Mammary epithelial cell (primary cell): Measurements from ENCODE around the gene KCTD15.
"Not testable (repeated sequence)": the region's sequence is repeated elsewhere in the genome, so short reads cannot be mapped to it uniquely, and the experiment has no call there.

Experiments
- EZH2 ChIP-seq: IDR thresholded peaks from 2 replicates; pipeline ENCODE4 v1.6.1; 2012; ENCODE audit warnings: low read length, inconsistent platforms, borderline replicate concordance
- TF ChIP-seq, protein P1 (sequence below), 2 donors: IDR thresholded peaks in 1 of 2; conservative IDR thresholded peaks in 1 of 2; 2 replicates each; pipeline ENCODE4 v1.5.1; 2011 to 2012; ENCODE audit warnings: inconsistent platforms in 2 of 2, low read length in 2 of 2, mild to moderate bottlenecking in 2 of 2, control low read depth in 1 of 2, low read depth in 1 of 2; ENCODE audit not compliant: insufficient read depth in 1 of 2; ENCODE audit errors: extremely low read depth in 1 of 2

GRCh38 chr19:33819078-33819477 lies 22.4 kb downstream of the KCTD15 start:
- TF ChIP-seq, protein P1, sequence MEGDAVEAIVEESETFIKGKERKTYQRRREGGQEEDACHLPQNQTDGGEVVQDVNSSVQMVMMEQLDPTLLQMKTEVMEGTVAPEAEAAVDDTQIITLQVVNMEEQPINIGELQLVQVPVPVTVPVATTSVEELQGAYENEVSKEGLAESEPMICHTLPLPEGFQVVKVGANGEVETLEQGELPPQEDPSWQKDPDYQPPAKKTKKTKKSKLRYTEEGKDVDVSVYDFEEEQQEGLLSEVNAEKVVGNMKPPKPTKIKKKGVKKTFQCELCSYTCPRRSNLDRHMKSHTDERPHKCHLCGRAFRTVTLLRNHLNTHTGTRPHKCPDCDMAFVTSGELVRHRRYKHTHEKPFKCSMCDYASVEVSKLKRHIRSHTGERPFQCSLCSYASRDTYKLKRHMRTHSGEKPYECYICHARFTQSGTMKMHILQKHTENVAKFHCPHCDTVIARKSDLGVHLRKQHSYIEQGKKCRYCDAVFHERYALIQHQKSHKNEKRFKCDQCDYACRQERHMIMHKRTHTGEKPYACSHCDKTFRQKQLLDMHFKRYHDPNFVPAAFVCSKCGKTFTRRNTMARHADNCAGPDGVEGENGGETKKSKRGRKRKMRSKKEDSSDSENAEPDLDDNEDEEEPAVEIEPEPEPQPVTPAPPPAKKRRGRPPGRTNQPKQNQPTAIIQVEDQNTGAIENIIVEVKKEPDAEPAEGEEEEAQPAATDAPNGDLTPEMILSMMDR (conservative IDR thresholded peaks at IDR 0.05 in 1 of 2, IDR thresholded peaks at IDR 0.05 in 1 of 2; ENCODE audit: extremely low read depth in 1 of 2, insufficient read depth in 1 of 2, low read depth in 1 of 2, low read length in 2 of 2), result not testable (repeated sequence)
- not testable (repeated sequence) for TF ChIP-seq EZH2
